HG03469 (cell line): Measurements from ENCODE around the gene GJA9.
"Not testable (repeated sequence)": the region's sequence is repeated elsewhere in the genome, so short reads cannot be mapped to it uniquely, and the experiment has no call there.

Experiments used
- ATAC-seq: cut with Tn5 transposase; IDR thresholded peaks from one replicate; pipeline ENCODE4 v1.9.1; 2021; ENCODE audit warnings: mild to moderate bottlenecking, moderate library complexity, moderate number of reproducible peaks; ENCODE audit not compliant: unreplicated experiment

Gene GJA9

DNA sequence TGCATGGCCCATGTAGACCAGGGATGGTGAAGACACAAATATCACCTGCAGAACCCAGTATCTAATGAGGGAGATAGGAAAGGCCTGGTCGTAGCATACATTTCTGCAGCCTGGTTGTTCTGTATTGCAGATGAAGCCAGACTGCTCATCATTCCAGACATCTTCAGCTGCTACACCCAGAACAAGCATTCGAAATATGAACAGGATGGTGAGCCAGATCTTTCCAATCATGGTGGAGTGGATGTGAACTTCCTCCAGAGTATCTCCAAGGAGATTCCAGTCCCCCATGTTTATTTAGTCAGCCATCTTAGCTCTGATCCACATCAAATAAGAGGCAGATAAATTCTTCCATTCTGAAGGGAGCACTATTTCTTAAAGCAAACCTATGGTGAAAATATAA, 5.6 kb downstream of the GJA9 start:
- ATAC-seq, result no peak

DNA sequence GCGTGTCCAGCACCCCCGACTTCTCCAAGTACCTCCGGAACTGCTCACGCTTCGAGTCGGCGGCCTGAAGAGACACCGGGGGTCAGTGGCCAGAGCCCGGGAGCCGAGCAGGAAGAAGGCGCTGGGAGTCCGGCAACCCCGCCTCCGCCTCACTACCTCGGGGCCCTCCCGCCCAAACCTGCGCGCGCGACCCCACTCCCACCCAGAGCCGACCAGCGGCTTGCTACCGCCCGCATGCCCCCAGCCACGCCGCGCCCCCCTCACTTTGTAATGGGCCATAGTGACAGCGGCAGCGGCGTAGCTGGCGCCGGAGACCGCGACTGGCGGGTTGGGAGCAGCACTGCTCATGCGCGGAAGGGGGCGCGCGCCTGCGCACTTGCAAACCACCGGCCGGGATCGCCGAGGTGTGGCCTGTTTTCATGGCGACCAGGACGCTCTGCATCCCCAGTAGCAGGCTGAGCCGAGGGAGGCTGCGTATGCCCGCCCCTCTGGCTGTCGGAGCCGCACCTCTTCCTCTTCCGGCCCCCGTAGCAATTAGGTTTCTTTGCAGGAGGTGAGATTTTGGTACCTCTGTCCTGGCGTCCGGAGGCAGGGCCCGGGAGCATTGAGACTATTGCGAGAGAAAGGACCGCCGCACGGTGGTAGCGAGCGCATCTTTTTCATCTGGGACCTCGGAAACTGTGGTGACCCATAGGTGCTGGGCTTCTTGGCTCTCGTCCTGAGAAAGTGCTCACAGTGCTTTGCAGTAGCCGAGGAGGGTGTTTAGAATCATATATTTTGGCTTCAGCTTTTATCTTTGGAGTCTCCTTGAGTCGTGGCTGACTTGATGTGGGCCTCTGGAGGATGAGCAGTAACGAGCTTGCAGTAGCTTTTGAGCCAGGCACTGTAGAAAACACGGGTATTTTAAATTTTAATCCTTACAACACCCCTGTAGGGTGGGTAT, 8.1 kb downstream of the GJA9 start, which contains the start of gene MYCBP:
MYCBP (minus strand) TSS at position 322 of the 943 bp plus-strand sequence; CDS start at position 279, 43 bp downstream.
- ATAC-seq, result peak; percentile 83

DNA sequence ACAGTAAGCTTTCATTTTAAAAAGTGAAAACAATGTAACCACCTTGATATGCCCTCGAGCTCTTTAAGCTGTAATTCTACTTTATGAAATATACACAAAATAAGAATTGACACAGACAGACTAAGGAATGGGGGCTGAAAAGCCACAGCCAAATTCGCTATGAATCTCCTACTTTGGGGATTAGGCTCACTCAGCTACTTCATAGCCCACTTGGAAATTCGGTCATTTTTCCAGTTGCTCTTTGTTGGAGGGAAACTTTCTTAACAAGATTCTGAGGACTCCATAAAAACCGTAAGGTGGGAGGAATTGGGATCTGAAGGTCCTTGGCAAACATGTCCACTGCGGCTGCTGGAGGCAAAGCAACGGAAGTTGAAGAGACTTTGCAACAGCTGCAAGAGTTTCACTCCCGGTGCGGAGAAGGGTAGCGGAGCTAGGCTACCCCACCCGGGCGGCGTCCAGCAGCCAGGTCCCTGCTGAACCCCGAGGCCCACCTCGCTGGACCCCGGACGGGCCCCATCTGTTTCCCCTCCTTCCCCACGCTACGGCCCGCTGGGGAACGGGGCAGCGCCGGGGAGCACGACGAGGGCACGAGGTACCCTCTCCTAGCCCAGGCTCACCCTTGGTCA, 8.9 kb downstream of the GJA9 start:
- ATAC-seq, result peak; percentile 17

DNA sequence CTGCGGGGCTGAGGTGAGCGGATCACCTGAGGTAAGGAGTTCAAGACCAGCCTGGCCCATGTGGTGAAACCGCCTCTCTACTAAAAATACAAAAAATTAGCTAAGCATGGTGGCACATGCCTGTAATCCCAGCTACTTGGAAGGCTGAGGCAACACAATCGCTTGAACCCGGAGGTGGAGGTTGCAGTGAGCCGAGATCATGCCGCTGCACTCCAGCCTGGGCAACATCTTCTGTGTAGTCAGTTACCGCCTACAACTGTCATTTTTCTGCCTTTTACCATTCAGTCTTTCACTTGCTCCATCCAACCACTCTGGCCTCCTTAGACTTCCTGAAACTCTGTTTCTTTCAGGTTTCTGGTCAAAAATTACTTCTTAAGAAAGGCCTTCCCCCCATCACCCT, 10.4 kb downstream of the GJA9 start:
- no peak for ATAC-seq

DNA sequence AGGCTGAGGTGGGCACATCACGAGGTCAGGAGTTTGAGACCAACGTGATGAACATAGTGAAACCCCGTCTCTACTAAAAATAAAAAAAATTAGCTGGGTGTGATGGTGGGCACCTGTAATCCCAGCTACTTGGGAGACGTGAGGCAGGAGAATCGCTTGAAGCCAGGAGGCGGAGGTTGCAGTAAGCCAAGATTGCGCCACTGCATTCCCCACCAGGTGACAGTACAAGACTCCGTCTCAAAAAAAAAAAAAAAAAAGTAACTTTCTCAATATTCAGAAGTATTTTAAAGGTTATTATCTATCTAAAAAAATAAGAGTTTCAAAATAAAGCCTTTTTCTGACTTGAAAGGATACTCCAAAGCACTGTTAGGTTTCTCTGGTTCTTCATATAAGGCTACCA, 14.2 kb downstream of the GJA9 start:
- ATAC-seq, result no peak

DNA sequence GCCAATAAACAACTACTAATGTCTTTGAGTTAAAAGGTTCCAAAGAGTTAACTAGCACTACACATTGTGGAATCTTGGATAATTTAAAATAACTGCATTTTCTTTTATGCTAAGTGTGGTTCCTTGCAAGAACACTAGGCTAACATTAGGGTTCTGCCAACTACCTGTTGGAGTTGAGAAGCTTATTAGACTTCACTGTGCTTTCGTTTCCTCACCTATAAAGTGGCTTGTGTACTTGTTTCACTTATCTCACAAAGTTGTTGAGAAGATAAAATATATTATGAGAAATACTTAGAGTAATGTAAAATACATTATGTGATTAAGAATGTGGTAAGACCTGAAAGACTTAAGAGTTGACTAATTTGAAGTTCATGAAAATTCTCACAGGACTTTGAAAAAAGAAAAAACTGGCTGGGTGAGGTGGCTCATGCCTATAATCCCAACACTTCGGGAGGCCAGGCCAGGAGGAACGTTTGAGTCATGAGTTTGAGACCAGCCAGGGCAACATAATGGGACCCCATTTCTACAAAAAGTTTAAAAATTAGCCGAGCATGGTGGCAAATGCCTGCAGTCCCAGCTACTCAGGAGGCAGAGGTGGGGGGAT, 16.2 kb downstream of the GJA9 start:
- no peak for ATAC-seq

DNA sequence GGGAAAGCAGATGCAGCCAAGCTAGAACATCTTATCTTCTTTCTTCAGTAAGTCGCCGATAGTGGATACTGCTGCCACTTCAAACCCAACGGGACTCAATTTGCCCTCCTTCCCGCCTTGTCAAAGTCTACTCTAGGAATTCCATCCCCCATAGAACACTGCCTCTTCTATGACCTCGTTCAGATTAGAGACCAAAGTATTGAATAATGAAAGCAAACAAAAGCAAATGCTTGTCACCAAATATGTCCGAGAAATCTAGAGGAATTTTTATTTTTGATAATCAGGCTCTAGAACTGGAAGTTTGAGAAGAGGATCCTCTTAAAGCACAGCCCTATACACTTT, 21.0 kb downstream of the GJA9 start:
- no peak for ATAC-seq

DNA sequence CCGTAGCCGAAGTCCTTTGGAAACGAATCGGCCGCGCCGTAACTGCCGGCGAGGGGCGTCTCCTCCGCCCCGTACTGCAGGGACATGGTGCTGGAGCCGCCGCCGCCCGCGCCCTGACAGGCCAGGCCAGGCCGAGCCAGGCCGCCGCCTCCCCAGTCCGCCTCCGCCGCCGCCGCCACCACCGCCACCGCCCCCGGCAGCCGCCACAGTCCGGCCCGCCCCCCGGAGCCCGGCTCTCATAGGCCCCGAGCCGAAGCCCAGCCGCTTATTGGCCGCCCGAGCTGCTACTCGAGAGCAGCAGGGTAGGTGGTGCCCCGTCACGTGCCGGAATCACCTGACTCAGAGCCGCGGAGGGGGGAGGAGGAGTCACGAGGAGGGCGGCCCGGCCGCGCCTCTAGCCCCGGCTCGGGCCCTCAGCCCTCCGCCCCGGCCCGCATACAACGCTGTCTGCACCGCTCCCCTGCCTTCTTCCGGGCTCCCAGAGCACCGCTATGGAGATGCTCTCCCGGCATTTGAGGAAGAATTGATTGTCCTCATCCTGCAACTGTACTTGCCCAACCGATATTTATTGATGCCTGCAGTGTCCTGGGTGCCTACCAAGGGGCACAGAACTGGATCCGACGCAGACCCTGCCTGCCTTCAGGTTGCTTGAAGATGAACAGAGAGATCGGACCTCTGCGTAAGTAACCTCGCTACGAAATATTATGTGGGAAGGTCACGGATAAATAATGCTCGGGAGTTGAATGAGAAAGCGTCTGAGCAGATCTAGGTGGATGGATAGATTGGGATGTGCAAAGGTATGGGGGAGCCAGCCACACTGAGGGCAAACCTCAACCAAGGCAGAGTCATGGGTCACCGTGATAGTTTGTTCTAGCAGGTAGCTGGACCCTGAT, 21.6 kb downstream of the GJA9 start, which contains the start of gene RRAGC:
RRAGC (minus strand) TSS at position 212 of the 893 bp plus-strand sequence; CDS start at position 86, 126 bp downstream.
- peak; percentile 75 for ATAC-seq

DNA sequence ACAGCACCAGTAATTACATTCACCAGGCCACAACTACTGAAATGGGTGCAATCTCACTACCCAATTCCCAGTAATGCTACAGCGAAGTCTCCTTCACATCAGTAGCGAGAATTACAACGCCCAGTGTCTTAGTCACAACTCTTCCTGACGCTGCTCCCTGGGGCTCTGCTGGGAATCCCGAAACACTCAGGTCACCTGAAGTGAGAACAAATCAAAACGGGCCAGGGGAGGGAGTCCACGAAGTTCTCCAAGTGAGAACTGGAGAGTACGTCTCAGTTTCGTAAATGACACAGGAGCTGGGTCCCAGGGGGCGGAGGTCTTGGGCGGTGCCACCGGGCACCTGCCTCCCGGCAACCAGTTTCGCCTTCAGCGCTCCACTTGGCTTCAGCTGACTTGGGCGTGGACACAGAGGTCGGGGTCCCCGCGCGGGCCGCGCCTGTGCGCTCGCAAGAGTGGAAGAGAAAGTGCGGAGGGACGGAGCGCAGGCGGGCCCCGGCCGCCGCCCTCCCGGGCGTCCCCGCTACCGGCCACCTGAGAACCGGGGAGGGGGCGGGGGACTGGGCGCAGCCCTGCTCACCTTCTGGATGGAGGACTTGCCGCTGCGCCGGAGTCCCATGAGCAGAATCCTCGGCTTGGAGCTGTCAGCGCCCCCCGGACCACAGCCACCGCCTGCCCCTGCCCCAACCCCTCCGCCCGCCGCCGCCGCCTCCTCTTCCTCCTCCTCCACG, 22.4 kb downstream of the GJA9 start:
- ATAC-seq, result peak; percentile 20

DNA sequence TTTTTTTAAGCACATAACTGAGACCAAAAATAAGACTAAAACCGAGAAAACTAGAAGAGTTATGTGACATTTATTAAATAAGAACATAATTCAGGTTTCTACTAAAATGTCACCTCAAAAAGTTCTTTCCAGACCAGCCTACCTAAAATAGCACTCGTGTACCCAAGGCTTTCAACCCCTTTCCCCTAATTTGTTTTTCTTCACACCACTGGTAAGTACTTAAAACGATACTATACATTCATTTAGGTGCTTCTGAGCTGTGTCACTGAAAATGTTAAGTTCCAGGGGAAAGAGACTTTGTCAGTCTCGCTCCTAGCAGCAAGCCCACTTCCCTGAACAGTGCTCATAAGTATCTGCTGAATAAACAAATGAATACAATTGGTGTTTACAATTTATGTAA, 28.6 kb downstream of the GJA9 start:
- no peak for ATAC-seq

DNA sequence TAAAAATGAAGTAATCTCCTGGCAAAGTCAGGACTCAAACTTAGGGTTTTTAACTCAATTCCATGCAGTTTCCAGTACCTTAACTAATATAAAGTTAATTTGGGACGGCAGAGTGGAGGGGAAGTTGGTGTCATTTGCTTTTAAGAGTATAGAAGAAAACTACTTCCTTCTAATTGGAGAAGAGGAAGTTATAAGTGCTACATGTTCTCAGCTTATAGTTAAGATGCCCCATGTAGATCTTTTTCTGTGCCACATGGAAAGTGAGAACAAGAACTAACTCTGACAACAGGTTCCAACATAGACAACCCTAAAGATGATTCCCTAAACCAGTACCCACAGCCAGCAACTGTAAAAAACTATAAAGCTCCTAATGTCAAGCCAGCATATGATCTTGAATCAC, 33.3 kb downstream of the GJA9 start:
- ATAC-seq, result no peak

DNA sequence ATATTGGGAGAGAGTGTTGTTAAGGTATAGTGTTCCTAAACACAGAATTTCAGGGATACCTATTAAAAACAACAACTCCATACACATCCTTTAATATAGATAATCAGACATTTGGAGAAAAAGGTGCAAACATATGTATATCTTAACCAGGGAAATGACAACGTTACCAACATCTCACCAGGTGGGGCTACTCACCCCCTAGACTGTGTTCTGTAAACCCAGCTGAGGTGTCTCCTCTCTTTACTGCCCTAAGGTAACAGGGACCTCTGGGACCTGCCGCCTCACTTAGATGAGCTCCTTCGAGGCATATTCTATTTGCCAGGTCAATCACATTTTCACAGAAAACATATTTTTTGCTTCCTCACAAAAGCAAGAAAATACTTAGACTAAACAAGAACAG, 35.2 kb downstream of the GJA9 start:
- ATAC-seq, result no peak

DNA sequence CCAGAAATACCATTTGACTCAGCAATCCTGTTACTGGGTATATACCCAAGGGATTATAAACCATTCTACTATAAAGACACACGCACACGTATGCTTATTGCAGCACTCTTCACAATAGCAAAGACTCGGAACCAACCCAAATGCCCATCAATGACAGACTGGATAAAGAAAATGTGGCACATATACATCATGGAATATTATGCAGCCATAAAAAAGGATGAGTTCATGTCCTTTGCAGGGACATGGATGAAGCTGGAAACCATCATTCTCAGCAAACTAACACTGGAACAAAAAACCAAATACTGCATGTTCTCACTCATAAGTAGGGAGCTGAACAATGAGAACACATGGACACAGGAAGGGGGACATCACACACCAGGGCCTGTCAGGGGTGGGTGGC, 36.3 kb downstream of the GJA9 start:
- not testable (repeated sequence) for ATAC-seq

DNA sequence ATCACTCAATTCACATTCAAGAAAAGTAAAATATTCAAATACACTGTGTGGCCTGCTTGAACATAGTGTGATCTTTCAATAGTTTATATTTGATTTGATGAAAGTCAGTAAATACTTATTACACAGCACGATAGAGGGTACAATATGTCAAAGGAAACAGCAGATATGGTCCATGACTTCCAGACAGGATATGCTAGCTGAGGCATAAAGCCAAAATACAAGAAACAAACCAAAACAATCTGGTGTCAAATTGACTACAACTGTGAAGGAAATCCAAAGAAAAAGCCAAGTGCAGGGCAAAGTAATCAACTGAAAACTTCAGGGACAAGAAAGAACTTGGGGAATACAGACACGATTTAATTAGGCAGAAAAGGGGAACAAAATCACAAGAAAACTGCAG, 41.1 kb downstream of the GJA9 start:
- no peak for ATAC-seq

DNA sequence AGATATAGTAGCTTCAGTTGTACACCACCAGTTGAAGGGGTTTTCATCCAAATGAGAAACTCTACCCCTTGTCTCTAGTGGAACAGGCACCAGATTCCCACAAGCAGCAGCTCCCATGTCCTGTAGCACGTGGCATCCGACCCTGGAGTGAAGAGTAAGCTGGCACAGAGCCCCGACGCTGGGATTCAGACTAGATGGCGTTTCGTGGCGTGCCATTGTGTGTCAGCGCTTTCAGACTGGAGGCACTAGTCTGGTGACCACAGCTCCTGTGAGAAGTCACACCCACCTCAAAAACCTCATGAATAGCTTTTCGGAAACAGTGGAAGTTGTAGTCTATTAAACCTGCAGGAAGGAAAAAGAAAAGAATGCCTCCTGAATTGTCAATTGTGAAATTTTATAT, 42.0 kb downstream of the GJA9 start:
- no peak for ATAC-seq

DNA sequence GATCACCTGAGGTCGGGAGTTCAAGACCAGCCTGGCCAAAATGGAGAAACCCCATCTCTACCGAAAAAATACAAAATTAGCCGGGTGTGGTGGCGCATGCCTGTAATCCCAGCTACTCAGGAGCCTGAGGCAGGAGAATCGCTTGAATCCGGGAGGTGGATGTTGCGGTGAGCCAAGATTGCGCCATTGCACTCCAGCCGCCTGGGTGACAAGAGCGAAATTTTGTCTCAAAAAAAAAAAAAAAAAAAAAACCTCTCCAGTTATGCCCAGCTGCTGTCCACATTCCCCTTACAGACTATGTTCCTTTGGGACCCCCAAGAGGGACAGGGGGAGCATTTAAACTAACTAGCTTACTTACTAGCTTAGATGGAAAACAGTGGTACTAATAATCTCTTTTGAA, 45.1 kb downstream of the GJA9 start:
- not testable (repeated sequence) for ATAC-seq

DNA sequence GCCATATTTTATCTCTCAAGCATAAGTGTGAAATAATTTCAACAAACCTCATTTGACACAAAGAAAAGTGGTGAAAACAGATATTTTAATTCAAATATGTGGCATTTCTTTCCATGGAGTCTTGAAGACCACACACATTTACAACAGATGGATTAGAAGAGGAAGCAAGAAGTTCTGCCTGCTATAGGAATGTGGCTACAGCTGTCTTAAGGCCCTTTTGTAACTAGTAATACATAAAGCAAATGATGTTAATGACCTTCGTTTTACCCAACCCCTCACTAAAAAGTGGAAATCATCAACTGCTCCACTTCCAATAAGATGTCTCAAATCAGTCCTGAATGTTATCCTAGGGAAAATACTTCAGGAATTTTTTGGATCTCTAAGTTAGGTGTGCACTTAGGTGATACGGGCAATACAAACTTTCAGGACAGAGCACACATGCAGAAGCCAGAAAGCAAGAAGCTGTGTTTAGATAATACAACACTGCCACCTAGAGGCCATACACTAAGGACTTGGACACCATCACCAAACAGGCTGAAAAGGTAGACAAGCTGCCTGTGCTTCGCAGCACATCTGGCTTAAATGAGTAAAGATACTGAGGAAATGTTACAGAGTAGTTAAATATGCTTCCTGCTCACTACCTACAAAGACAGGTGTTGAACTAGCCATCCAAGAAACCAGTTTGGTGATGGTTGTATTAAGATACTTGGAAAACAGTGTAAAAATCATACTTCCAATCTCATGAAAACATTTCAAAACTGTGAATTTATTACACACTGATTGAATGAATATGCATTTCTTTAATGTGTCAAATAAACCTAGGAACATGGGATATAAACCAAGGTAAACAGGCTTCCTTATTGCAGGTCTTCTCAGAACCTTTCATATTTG, 46.2 kb downstream of the GJA9 start:
- no peak for ATAC-seq

DNA sequence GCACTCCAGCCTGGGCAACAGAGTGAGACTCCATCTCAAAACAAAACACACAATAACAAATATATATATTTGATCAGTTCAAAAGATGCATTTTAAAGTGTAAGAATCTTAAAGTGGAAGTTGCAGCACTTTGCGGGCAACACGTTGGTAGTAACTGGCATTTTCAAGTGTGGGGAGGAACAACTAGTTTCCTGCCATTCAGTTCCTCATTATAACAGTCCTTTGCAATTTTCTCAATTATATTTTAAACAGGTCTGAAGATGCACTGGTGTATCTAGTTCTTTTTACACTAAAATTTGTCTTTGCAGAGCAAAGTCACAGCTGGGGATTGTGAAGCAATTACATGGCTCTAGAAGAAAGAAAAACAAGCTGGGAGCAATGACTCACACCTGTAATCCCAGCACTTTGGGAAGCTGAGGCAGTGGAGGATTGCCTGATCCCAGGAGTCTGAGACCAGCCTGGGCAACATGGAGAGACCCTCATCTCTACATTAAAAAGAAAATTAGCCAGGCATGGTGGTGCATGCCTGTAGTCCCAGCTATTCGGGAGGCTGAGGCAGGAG, 47.1 kb downstream of the GJA9 start:
- ATAC-seq, result no peak

DNA sequence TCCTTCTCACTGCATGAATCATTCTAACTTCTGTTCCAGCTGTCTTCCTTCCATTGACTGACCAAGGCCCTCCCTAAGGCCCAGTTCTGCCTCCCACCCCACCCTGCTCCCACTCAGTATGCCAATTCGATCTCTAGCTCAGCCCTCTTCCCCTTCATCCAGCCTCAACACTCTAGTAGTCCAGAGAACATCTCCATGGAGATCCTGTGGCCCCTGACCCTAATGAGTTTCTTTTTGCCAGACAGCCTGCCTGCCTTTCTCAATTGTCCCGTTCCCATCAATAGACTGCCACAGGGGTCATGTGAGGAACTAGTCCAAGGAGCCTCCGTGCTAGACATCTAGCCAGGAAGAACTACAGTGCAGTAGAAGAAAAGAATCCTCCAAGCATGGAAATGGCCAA, 48.2 kb downstream of the GJA9 start:
- no peak for ATAC-seq
